Esophagus muscularis mucosa (tissue), 4 donors: ENCODE measurements around the gene GOLGB1. TPM values are rescaled to one million over a fixed set of nuclear protein-coding genes. Genes with fewer than 3 reads are reported as not detected.

Experiments used
- DNase-seq: peaks from one replicate; pipeline ENCODE4 v3.0.0-alpha.2; 2017; ENCODE audit errors: extremely low spot score
- H3K27ac ChIP-seq, 4 donors: fragments of 200-600 bp; sonication (generic); replicated peaks in 1 of 4; 1 replicate in 3 of 4; 2 replicates in 1 of 4; pipeline ENCODE4 v1.5.1; 2016 to 2019; ENCODE audit warnings: mild to moderate bottlenecking in 1 of 4
- H3K27me3 ChIP-seq, 4 donors: fragments of 200-600 bp; sonication (generic); one replicate each; pipeline versions ENCODE4 v1.5.1 to v1.6.0; 2016 to 2019
- H3K36me3 ChIP-seq, 4 donors: fragments of 200-600 bp; sonication (generic); one replicate each; pipeline ENCODE4 v1.5.1; 2016 to 2019
- H3K4me1 ChIP-seq, 4 donors: fragments of 200-600 bp; sonication (generic); one replicate each; pipeline ENCODE4 v1.5.1; 2016 to 2019
- H3K4me3 ChIP-seq, 4 donors: fragments of 200-600 bp; sonication (generic); 1 replicate in 2 of 4; 2 replicates in 2 of 4; pipeline ENCODE4 v1.5.1; 2016 to 2019; ENCODE audit warnings: mild to moderate bottlenecking in 4 of 4, moderate library complexity in 1 of 4
- H3K9me3 ChIP-seq, 4 donors: fragments of 200-600 bp; sonication (generic); 1 replicate in 3 of 4; 2 replicates in 1 of 4; pipeline ENCODE4 v1.5.1; 2016 to 2019
- EP300 ChIP-seq: sonication (generic); formaldehyde crosslinking; IDR thresholded peaks from one replicate; pipeline ENCODE4 v1.6.1; 2017; ENCODE audit warnings: antibody characterized with exemption
- POLR2A ChIP-seq: fragments of 450-650 bp; IDR thresholded peaks from one replicate; pipeline ENCODE4 v1.6.1; 2017; ENCODE audit warnings: antibody characterized with exemption, moderate library complexity, mild to moderate bottlenecking, low read depth
- POLR2AphosphoS5 ChIP-seq, 2 donors: sonication (generic); formaldehyde crosslinking; IDR thresholded peaks; one replicate each; pipeline ENCODE4 v1.6.1; 2017; ENCODE audit warnings: antibody characterized with exemption in 2 of 2
- WGBS: methylation state at CpG from one replicate; pipeline ENCODE4 v1.1.5; 2018; 5-methylcytosine and 5-hydroxymethylcytosine counted together
- intact Hi-C: fragments of 100-400 bp; cut with DNase I; formaldehyde crosslinking; loops from one replicate; pipeline ENCODE4 v1.15.1; 2023
- total RNA-seq, 4 donors: library from RNA; depleted of rRNA; stranded (reverse); fragments of >200 nt; gene quantifications; one replicate each; pipeline versions ENCODE4 v1.1.0 to v1.2.1, GENCODE V29; 2016
- TF ChIP-seq, protein P1 (sequence below), 3 experiments: fragments of 200-600 bp in 2 of 3; fragments of 450-650 bp in 1 of 3; sonication (generic) in 2 of 3; IDR thresholded peaks; one replicate each; pipeline ENCODE4 v1.5.1; 2017 to 2019; ENCODE audit warnings: antibody characterized with exemption in 3 of 3, mild to moderate bottlenecking in 2 of 3, moderate library complexity in 1 of 3

Gene GOLGB1
- total RNA-seq = 10 to 100 TPM; 55.7 to 73.9 (median 69.3) TPM

GRCh38 chr3:121749276-121750086 lies at the start of gene GOLGB1:
Gene GOLGB1 (minus strand): TSS chr3:121749741. CDS start chr3:121730971, 18,770 bp downstream.
- Histone ChIP-seq H3K36me3 (no peaks in the 10 kb centered on the region), H3K27me3 (no peaks in the 10 kb centered on the region), H3K9me3 (no peaks in the 10 kb centered on the region), H3K4me1 (peaks cover 28 to 42% (median 32%) of the 10 kb centered on the region in 4 donors), H3K27ac (peak within 1 kb of the TSS; percentile 86 to 93 (median 90)), H3K4me3 (peak within 1 kb of the TSS; percentile 64 to 91 (median 86))
- 0% methylated on average over 37 of the region's 51 CpGs for WGBS
- peak; percentile 98 for DNase-seq
- intact Hi-C loops = loop anchor here (5.0 kb wide), 1 partner anchor 88 kb away; the partner anchor contains the start of genes EAF2 and IQCB1
- TF ChIP-seq EP300 (no peak), POLR2AphosphoS5 (IDR thresholded peaks at IDR 0.05) (peak; percentile 98 to 100), POLR2A (peak; percentile 95)
- TF ChIP-seq, protein P1, sequence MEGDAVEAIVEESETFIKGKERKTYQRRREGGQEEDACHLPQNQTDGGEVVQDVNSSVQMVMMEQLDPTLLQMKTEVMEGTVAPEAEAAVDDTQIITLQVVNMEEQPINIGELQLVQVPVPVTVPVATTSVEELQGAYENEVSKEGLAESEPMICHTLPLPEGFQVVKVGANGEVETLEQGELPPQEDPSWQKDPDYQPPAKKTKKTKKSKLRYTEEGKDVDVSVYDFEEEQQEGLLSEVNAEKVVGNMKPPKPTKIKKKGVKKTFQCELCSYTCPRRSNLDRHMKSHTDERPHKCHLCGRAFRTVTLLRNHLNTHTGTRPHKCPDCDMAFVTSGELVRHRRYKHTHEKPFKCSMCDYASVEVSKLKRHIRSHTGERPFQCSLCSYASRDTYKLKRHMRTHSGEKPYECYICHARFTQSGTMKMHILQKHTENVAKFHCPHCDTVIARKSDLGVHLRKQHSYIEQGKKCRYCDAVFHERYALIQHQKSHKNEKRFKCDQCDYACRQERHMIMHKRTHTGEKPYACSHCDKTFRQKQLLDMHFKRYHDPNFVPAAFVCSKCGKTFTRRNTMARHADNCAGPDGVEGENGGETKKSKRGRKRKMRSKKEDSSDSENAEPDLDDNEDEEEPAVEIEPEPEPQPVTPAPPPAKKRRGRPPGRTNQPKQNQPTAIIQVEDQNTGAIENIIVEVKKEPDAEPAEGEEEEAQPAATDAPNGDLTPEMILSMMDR (IDR thresholded peaks at IDR 0.05) = peak in 1 of 3 experiments; percentile 9

- Histone ChIP-seq H3K9me3 (no peaks in the 10 kb centered on the region), H3K27ac (no peak overlapping the region), H3K36me3 (peaks cover 0 to 52% (median 7%) of the 10 kb centered on the region in 4 donors), H3K4me1 (no peaks in the 10 kb centered on the region), H3K27me3 (no peaks in the 10 kb centered on the region), H3K4me3 (no peak overlapping the region)
- intact Hi-C loops = no loop called here
- no peak for DNase-seq
- TF ChIP-seq POLR2A = no peak
- no peak for TF ChIP-seq POLR2AphosphoS5 (IDR thresholded peaks at IDR 0.05)
- TF ChIP-seq, protein P1 (IDR thresholded peaks at IDR 0.05) = no peak
- TF ChIP-seq EP300 = no peak
- 44% methylated on average over 1 of the region's 1 CpG for WGBS
These were observed 47.4 kb upstream of the GOLGB1 start for GRCh38 chr3:121796970-121797369.

GRCh38 chr3:121794264-121794983 lies 44.9 kb upstream of the GOLGB1 start:
- Histone ChIP-seq H3K27ac (no peak overlapping the region), H3K4me1 (no peaks in the 10 kb centered on the region), H3K4me3 (no peak overlapping the region), H3K9me3 (no peaks in the 10 kb centered on the region), H3K36me3 (peaks cover 0 to 63% (median 14%) of the 10 kb centered on the region in 4 donors), H3K27me3 (no peaks in the 10 kb centered on the region)
- DNase-seq = no peak
- TF ChIP-seq EP300 = no peak
- TF ChIP-seq POLR2A = no peak
- TF ChIP-seq, protein P1 (IDR thresholded peaks at IDR 0.05) = no peak
- TF ChIP-seq POLR2AphosphoS5 (IDR thresholded peaks at IDR 0.05) = no peak
- WGBS = 94% methylated on average over 2 of the region's 2 CpGs
- intact Hi-C loops = no loop called here

DNA sequence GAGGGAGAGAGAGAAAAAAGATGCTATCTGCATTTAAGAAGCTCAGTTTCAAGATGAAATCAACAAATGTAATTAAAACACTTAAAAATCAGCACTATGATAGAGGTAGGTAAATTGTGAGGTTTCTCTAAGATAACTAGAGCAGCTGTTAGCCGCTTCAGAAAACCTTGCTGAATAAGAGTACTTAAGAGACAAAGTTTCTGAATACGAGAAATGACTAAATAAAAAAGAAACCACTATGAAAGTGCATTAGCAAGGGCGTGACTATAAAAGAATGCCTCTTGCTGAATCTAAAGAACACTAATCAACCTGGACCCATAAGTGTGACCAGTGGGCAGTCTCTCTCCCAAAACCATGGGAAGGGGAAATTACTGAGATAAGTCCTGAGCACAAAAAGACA lies 43.5 kb upstream of the GOLGB1 start:
- no peaks in the 10 kb centered on the region for H3K4me1 ChIP-seq
- DNase-seq = no peak
- WGBS = 98% methylated on average over 3 of the region's 3 CpGs
- TF ChIP-seq, protein P1 (IDR thresholded peaks at IDR 0.05) = no peak
- TF ChIP-seq POLR2AphosphoS5 (IDR thresholded peaks at IDR 0.05) (no peak), EP300 (no peak), POLR2A (no peak)
- H3K27ac ChIP-seq = no peak overlapping the region
- H3K27me3 ChIP-seq = no peaks in the 10 kb centered on the region
- no peak overlapping the region for H3K4me3 ChIP-seq
- intact Hi-C loops = no loop called here
- H3K36me3 ChIP-seq = peaks cover 0 to 67% (median 27%) of the 10 kb centered on the region in 4 donors
- H3K9me3 ChIP-seq = no peaks in the 10 kb centered on the region
